GM20000 (cell line): ENCODE data around the gene SON.
"Not testable (repeated sequence)": the region's sequence is repeated elsewhere in the genome, so short reads cannot be mapped to it uniquely, and the experiment has no call there.

Experiments
- DNase-seq: peaks from one replicate; pipeline ENCODE4 v3.0.0; 2012; ENCODE audit warnings: low spot score
- TF ChIP-seq, protein P1 (sequence below): IDR thresholded peaks from 2 replicates; pipeline ENCODE4 v1.5.1; 2012; ENCODE audit warnings: mild to moderate bottlenecking, control low read depth; ENCODE audit errors: extremely low read depth, missing control alignments

The SON gene

DNA sequence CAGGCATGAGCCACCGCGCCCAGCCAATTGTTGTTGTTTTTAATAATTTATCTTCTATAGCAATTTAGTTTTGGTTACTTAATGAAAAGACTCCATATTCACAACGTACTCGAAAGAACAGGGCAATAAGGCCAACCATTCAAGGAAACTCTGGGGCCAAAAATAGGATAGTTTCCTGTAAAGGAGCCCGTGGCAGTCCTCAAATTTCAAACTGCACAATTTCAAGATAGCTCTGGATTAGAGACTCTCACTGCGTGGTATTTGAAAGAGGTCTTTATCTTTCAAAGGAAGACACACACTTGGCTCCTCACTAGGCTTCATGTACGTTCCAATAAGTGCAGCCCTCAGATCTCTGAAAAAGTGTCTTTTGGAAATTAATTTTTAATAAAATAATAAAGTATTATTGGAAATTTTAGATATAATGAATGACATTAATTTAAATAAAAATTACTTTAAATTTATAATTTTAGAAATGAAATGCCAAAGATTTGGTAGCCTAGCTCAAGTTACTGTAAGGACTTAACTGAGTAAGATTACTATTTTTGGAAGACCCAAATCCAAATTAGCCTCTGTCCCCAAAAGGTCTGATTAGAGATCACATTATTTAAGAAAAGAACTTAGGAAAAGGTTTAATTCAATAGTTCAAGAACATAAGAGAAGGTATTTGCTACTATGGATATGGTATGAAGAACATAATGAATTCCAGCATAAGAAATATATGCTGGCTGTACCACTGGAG is 68.3 kb downstream of the SON start:
- TF ChIP-seq, protein P1, sequence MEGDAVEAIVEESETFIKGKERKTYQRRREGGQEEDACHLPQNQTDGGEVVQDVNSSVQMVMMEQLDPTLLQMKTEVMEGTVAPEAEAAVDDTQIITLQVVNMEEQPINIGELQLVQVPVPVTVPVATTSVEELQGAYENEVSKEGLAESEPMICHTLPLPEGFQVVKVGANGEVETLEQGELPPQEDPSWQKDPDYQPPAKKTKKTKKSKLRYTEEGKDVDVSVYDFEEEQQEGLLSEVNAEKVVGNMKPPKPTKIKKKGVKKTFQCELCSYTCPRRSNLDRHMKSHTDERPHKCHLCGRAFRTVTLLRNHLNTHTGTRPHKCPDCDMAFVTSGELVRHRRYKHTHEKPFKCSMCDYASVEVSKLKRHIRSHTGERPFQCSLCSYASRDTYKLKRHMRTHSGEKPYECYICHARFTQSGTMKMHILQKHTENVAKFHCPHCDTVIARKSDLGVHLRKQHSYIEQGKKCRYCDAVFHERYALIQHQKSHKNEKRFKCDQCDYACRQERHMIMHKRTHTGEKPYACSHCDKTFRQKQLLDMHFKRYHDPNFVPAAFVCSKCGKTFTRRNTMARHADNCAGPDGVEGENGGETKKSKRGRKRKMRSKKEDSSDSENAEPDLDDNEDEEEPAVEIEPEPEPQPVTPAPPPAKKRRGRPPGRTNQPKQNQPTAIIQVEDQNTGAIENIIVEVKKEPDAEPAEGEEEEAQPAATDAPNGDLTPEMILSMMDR, result no peak
- no peak for DNase-seq

GRCh38 chr21:33617565-33617964 is 74.7 kb downstream of the SON start:
- not testable (repeated sequence) for DNase-seq

GRCh38 chr21:33618407-33618806 is 75.6 kb downstream of the SON start:
- TF ChIP-seq, protein P1, result no peak
- DNase-seq, result no peak

GRCh38 chr21:33619726-33620125 is 76.9 kb downstream of the SON start:
- TF ChIP-seq, protein P1, result no peak
- DNase-seq, result no peak

DNA sequence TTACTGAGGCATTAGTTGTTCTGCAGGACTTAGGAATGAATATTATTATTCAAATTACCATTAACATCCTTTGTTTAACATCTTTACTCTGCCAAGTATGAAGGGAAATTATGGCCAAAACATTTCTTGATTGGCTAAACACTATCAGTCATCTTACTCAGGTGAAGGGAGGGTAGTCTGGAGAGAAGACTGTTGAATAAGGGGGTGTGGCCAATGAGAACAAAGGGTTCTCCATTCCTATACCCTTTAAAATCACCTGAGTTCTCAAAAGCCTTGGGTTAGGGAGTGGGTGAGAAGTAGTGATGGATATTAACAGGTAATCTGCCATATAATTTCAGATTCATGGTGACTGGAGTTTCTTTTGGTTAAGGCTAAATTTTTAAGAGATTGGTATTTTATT is 79.4 kb downstream of the SON start:
- DNase-seq, result no peak
- TF ChIP-seq, protein P1, result no peak

DNA sequence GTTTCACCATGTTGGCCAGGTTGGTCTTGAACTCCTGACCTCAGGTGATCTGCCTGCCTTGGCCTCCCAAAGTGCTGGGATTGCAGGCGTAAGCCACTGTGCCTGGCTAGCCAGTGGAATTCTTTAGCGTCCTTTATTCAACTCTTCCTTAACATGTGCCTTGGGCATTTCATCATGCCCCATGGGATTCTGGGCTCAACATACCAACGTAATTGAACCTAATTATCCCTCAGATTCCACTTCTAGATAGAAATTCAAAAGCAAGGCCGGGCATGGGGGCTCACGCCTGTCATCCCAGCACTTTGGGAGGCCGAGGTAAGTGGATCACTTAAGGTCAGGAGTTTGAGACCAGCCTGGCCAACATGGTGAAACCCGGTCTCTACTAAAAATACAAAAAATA is 83.3 kb downstream of the SON start:
- not testable (repeated sequence) for DNase-seq
